NCI-H2107 (cell line): Measurements from ENCODE around the gene CNBD2.
"Not testable (repeated sequence)": the region's sequence is repeated elsewhere in the genome, so short reads cannot be mapped to it uniquely, and the experiment has no call there.

Experiments
- DNase-seq: peaks from one replicate; lab custom pipeline; 2025; lab: John Stamatoyannopoulos, UW

Gene CNBD2

DNA sequence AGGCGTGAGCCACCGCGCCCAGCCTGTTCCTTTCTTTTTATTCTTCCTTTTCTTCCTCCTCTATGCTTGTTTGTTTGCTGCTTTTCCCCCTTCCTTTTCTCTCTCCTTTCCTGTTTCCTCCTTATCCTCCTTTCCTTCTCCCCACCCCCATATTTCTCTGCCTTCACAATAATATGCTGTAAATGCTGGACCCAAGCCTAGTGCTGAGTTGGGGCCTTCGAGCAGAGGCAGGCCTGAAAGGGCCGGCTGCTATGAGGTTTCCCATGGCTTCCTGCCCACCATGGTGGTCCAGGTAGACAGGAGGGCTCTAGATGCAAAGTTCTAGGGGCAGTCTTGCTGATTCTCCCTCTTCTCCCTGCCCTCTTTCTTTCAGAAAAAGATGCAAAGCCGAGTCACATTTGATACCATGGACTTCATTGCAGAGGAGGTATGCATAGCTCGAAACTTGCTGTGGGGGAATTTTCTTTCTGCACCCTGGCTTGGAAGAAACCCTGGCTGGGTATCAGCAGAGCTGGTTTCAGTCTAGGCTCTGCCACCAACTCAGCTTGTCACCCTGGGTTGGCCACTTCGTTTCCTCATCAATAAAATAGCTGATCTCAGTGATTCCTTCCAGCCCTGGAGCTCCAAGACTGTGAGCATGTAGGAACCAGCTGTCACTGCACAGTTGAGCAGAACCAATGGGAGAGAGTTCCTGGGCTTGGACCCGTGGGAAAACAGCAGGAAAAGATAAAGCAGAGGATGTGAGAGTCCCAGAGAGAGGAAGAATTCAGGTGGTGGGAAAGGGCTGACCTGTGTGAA lies 7.4 kb downstream of the CNBD2 start:
- no peak for DNase-seq

DNA sequence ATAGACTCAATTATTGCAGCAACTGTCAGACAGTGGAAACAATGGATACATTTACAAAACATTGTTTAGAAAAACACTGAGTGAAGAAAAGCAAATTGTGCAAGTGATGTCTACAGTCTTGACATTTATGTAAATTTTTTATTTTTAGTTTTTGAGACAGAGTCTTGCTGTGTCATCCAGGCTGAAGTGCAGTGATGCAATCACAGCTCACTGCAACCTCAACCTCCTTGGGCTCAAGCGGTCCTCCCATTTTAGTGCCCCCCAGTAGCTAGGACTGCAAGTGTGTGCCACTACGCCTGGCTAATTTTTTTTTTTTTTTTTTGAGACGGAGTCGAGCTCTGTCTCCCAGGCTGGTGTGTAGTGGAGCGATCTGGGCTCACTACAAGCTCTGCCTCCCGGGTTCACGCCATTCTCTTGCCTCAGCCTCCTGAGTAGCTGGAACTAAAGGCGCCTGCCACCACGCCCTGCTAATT lies 9.7 kb downstream of the CNBD2 start:
- no peak for DNase-seq

DNA sequence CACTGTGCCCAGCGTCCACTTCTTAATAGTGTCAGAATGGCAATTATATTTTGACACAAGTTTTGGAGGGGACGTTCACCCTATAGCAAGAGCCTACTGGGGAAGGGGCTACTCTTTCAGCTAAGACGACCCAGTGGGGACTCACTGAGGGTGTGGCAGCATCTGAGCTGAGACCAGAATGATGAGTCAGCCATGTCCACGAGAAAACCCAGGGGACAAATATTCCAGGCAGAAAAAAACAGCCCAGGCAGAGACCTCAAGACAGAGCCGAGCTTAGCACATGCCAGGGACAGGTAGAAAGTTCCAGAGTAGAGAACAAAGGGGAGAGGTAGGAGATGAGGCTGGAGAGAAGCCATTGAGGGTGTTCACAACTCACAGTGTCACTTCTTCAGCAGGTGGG lies 11.2 kb downstream of the CNBD2 start:
- no peak for DNase-seq

DNA sequence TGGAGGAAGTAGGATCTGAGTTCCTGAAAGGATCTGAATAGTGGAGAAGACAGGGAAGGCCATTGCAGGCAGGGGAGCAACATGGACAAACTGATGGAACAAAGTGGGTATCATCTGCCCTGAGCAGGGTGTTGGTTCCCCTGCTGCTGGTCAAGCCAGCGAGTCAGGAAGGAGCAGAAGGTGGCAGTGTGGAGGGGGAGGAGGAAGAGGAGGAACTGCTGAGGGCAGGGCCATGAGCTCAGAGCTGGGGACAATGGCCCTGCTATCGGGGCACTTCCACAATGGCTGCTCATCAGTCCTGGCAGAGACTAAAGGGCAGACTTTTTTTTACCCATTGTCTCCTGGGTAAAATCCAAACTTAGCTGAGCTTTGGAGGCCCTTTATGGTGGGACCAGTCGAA lies 13.6 kb downstream of the CNBD2 start:
- DNase-seq = no peak

DNA sequence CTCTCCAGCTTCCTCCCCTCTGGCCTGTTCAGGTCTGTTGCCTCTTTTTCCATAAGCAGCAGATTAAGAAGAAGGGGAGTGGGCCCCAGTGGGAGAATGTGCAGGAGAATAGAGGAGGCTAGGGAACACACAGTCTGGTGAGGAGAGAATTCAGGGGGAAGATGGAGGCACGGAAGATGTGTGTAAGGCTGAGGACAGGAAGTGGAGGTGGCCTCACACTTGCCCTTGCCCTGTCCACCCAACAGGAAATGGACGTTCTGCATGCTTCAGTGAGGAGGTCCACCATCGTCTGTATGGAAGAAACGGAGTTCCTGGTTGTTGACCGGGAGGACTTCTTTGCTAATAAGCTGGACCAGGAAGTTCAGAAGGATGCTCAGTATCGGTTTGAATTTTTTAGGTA lies 16.0 kb downstream of the CNBD2 start:
- DNase-seq = no peak

DNA sequence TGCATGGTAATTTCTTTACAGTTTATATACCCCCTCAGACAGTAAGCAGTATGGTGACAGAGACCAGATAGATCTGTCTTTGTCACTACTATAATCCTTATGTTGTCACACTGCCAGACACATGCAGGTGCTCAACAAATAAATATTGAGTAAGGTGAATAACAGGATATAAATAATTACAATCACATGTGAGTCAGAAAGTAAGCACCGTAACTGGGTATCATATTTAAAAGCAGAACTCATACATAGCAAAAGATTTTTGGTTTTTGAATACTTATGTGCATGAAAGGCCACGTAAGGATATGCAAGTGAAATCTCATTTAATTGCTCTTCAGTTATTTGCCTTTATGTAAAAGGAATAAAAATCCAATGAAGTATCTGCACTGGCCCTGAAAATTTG lies 17.4 kb downstream of the CNBD2 start:
- no peak for DNase-seq

DNA sequence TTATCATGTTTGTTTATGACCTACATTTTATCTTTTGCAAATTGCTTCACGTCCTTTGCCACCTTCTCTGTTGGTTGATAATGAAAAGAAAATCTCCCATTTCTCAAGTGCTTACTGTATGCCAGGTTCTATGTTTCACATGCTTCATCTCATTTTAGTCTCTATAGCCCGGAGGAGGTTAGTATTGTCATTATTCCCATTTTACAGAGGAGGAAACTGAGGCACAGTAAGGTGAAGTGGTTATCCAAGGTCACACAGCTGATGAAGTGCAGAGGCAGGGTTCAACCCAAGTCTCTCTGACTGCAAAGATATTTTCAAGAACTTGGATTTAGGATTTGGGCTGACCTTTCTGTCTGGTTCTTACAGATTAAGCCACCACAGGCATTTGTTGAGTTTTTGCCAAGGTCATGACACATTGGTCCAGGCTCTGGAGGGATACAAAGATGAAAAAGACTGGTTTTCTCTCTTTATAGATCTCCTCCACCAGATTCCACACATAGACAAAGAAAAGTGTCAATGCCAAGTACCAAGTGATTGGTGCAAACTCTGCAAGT lies 20.6 kb downstream of the CNBD2 start:
- no peak for DNase-seq

DNA sequence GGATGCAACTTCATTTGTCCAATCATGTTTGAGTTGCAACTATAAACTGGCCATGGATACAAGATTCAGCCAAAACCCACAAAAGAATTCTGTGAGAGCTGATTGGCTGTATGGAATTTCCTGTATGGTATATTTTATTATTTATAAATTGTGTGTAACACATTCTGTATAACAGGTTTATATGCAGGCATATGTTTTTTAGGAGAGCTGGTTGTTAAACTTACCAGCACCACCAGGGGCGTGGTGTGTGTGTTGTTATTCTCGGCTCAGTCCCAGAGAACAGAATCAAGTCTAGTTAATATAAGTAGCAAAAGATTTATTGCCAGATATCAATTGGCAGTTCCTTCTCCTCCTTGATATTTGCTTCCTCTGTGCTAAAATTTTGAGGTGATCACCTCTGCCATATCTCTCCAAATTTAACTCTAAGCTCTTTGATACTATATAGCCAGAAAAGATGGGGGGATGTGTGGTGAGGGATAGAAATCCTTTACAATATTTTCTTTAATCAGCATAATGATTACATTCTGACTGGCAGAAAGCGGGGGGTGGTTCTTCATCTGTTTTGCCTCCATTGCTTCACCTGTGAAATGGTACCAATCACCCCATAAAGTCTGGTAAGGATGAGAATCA lies 22.9 kb downstream of the CNBD2 start:
- no peak for DNase-seq

DNA sequence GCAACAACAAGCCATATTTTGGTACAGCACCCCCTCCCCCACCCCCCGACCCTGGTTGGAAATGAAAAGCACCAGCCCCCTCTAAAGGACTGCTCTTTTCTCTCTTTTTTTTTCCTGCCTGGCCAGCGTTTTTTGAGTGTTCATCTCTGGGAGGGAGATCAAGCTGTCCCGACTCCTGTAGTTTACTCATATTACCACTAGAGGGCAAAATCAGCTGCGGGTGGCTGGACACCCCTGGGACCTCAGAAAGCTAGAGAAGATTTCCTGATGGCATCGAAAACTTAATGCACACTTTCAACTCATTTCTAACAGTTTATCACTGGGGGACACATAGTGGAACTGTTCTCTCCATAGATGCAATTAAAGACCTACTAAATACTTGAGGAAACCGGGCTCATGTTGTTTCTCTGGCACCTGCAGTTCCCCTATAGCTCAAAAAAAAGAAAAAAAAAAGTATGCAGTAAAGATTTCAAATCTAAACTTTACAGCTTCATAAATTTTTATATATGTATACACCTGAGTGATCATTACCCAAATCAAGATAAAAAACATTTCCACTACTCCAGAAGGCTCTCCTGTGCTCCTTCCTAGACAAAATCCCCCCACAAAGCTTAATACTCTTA lies 24.4 kb downstream of the CNBD2 start:
- DNase-seq = no peak

DNA sequence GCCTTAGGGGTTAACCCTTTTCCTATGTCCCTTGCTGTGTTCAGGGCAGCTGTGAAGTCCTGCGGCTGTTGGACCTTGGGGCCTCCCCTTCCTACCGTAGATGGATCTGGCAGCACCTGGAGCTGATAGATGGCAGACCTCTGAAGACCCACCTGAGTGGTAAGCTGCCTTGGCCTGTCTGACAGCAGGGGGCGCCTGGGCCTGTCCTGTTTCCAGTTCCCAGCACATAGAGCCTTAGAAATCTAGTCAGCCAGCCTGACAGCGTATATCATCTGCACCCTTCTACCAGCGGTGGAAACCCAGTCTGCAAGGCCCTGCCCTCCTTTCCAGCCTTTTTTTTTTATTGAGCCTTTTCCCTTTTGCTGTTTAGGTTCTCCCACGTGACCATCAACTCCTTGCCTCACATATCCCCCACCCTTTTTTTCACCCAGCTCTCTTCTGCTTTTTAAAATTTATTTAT lies 26.6 kb downstream of the CNBD2 start:
- peak; percentile 47 for DNase-seq

DNA sequence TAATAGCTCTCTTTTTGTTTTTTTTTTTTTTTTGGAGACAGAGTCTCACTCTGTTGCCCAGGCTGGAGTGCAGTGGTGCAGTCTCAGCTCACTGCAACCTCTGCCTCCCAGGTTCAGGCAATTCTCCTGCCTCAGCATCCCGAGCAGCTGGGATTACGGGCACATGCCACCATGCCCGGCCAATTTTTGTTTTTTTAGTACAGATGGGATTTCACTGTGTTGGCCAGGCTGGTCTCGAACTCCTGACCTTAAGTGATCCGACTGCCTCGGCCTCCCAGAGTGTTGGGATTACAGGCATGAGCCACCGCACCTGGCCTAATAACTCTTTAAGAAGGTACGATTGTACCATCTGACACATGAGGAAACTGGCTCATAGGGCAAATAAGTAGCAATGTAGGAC lies 28.1 kb downstream of the CNBD2 start:
- DNase-seq = not testable (repeated sequence)

DNA sequence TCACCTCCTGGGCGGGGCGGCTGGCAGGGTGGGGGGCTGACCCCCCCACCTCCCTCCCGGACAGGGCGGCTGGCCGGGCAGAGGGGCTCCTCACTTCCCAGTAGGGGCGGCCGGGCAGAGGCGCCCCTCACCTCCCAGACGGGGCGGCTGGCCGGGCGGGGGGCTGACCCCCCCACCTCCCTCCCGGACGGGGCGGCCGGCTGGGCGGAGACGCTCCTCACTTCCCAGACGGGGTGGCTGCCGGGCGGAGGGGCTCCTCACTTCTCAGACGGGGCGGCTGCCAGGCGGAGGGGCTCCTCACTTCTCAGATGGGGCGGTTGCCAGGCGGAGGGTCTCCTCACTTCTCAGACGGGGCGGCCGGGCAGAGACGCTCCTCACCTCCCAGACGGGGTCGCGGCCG lies 32.9 kb downstream of the CNBD2 start:
- not testable (repeated sequence) for DNase-seq

DNA sequence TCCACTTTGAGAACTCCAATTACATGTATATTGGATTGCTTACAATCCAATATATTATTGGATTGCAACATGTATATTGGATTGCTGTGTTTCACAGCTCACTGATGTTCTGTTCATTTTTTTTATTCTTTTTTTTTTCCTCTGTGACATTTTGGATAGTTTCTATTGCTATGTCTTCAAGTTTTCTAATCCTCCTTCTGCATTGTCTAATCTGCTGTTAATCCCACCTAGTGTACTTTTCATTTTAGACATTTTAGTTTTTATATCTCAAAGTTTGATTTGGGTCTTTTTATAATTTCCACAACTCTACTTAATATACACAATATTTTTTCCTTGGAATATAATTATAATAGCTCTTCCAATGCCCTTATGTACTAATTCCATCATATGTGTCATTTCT lies 34.5 kb downstream of the CNBD2 start:
- DNase-seq = no peak

DNA sequence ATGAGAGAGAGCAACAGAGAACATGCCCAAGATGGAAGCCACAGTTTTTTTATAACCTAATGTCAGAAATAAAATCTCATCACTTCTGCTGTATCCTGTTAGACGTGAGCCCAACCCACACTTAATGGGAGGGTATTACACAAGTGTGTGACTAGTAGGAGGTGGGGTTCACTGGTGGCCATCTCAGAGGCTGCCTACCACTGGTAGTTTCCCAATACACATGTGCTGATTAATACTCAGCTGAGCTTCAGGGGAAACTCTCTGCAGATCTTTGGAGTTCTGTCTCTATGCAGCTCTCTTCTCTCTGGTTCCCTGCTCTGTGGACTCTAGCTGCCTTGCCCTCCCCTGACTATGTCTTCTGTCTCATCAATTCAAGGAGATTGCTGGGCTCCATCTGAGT lies 35.7 kb downstream of the CNBD2 start:
- no peak for DNase-seq

DNA sequence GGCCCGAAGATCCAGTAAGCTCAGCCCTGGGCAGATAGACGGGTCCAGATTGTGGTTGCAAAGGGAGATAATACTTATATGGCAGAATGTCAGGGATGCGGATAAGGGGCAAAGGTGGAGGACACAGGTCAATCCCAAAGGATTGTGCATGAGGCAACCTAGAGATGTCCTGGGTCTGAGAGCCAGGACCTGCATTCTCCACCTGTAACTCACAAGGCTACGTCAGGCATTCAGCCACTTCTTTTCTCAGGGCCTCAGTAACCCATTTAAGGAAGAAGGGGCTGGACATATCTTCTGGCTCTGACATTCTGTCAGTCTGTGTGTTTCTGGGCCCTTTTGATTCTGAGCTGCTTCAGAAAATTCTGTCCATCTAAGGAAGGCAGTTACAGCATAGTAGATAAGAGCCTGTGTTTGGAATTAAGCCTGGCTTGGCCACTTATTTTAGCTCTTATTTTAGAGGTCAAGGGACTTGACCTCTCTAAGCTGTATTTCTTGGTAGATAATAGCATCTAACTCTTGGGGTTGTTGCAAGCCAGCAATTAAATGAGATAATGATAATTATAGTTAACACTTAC lies 40.2 kb downstream of the CNBD2 start:
- no peak for DNase-seq

DNA sequence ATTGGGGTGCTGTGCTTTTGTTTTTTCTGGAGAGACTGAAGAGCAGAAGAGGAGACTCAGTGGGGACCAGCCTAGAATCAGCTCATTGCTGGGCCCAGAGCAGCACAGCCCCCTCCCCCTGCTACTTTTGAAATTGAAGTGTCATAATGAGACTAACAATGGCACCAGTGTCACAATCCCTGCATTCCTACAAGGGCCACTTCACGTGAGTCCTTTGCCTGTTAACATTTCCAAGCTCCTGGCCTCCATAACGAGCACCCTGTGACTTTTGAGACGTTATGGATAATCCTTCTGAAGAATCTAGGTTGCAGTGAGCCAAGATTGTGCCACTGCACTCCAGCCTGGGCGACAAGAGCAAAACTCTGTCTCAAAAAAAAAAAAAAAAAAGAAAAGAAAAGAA lies 41.7 kb downstream of the CNBD2 start:
- DNase-seq = no peak

DNA sequence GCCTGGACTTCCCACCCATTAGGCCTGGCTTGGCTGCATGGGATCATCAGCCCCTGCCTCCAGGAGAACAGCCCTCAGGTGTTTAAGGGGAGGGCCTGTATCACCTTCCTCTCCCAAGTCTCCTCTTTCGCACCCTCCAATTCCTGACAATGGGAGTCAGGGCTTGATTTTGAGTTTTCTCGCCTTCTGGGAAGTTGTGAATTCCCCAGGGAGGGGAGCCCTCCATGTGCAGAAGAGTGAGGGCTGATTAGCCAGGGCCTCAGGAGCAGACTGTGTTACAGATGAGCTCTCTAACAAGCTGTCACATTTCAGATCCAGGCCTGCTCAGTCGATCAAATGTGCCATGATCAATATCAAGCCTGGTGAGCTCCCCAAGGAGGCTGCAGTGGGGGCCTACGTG lies 42.4 kb downstream of the CNBD2 start:
- no peak for DNase-seq

DNA sequence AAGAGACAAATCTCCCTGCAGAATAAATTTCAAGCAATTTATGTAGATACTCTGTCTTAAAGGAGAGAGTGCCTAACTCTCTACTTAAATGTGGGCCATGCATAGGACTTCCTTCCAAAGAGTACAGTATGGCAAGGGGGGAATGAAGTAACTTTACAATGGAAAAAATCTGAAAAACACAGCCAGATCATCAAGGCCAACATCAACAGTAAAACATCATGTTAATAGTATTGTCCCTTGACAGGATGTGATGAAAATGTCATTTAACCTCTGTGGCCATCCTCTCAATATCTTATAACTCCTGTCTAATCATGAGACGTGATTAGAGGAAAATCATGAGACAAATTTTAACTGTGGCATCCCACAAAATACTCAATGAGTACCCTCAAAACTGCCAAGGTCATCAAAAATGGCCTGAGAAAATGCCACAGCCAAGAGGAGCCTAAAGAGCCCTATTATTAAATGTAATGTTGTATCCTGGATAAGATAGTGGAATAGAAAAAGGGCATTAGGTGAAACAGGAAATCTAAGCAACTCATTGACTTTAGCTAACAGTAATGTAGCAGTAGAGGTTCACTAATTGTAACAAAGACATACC lies 47.5 kb downstream of the CNBD2 start:
- no peak for DNase-seq

DNA sequence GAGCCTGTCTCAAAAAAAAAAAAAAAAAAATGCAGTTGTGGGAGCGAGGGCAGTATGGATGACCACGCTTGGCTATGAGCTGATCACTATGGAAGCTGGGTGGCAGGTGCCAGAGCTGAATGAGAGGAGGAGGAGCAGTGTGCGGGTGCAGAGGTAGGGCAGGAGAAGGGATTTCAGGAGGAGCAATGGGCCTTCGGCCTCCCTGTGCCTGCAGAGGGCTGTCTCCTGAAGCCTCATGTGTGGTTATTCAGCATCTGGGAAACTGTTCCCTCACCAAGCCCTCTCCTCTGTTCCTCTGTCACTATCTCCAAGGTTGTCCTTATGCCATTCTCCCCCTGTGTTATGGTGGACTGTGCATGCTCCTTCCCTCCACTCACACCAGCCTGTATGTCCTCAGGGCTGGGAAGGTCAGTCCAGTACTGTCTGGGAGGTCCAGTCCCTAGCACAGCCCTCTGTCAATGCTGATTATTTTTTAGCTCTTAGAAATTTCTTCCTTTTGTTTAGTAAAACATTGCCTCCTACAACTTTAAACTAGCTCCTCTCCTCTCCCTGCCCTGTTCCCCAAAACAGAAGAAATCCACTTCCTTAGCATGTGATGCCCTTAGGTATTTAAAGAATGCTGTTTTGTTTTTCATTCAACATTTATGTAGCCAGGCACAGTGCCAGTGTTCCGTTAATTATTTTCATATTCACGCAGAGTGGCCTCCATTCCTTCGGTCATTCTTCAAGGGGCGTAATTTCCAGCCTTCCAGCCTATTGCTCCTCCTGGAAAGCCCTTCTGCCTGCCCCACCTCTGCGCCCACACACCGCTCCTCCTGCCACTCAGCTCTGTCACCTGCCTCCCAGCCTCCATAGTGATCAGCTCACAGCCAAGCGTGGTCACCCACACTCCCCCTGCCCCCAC lies 48.9 kb downstream of the CNBD2 start:
- no peak for DNase-seq

DNA sequence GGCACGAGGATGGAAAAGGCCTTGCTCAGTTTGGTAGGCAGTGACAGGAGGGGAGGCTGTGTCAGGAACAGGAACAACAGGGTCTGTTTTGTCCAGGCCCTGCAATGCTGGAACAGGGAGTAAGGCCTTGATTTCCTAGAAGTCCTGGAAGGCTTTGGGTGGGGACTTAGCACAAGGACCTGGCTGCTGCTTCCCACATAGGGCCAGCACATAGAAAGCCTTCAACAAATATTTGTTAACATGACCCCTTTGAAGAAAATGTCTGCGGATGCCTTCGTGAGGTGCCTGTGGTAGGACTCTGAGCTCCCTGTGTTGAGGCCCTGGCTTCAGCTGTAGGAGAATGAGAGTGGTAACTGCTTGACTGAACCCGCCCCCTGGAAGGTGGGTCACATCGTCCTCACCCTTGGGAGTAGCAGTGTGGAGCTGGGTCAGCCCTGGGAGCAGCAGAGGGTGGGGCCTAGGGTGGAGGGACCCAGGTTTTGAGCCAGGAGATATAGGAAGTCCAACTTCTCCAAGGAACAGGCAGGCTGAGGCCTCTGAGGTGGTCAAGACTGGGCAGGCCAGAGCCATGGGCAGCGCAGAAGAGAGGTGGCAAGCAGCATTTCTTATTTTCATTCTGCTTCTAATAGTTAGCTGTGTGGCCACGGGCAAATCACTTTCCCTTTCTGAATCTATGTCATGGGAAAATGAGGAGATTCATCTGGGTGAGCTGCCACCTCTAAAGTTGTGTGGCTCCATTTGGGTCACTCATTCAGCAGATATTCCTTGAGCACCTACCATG lies 50.0 kb downstream of the CNBD2 start:
- no peak for DNase-seq
